LoVo (cell line): ENCODE data around the gene CCN6.
"Not testable (repeated sequence)": the region's sequence is repeated elsewhere in the genome, so short reads cannot be mapped to it uniquely, and the experiment has no call there.

Experiments
- DNase-seq: peaks from one replicate; pipeline ENCODE4 v3.0.0-alpha.2; 2016; ENCODE audit warnings: low spot score

Gene CCN6

DNA sequence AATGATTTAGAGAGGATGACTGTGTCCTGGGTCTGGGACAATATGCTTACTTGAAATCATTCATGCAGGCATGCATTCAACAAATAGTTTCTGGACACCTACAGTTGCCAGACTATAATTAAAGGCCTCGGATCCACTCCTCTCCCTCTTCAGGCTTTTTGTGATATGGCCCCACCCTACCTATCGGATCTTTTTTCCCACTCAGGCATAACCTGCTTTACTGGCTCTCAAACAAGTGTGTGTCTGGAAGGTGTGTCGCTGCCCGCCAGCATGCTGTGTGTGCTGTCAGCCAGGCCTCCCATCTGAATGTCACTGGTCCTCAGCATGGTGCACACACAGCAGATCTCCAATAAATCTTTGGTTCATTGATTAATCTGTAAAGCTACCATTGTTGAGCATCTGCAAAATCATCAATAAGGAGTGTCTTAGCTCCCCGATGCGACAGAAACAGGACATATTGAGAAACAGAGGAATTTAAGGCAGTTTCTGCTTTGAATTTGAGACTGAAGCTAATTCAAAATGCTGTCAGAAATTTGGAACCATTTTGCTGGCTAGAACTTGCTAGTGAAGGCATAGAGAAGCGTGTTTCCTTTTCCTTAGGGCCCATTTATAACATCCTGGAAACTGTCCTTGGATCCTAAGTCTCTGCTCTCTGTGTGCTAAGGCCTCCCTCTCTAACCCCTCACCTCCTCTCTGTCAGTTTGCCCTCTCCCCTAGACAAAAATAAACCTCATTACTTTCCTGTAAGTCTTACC, 23.5 kb upstream of the CCN6 start:
- no peak for DNase-seq

DNA sequence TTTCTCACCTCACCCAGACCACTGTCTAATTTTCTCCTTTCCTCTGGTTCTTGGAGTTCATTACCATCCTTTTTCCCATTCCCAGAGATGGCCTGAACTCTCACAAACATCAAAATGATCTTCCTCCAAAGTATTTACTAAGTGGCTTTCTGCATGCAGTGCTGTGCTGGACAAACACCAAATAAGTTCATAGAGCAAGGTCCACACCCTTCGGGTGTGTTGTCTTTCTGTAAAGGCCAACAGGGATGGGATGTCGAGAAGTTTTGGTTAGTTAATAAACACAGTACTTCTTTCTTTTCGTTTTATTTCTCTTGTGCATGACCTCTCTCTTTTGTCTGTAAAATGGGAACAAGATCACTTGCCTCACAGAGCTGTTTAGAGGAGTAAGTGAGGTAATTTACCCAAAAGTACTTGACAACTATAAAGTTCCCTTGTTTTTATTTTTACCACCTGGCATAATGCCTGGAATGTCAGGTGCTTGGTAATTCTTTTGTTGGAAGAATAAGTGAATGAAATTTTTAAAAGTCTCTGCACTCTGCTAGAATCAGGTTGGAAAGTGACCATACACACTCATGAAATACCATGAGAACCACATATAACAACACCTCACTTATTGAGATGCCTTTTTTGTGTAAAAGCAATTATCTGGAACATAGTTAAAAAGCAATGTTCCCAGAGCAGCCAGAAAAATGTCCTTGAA, 22.8 kb upstream of the CCN6 start:
- DNase-seq: peak; percentile 4

DNA sequence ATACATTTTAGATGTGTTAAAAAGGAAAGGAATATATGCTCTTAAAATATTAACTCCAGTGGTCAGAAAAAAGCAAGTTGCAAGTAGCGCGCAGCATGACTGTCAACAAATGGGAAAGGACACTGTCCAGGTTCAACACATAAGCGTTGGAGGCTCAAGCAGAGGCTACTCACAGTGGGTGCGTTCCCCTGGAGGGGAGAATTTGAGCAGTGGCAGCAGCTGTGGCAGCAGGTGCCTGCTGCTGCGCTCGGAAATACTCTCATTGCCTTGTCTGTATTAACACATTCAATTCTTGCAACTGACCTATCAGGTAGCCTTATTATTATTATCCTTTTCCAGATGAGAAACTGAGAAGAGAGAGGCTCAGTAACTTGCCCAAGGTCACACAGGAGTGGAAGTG, 21.9 kb upstream of the CCN6 start:
- no peak for DNase-seq

DNA sequence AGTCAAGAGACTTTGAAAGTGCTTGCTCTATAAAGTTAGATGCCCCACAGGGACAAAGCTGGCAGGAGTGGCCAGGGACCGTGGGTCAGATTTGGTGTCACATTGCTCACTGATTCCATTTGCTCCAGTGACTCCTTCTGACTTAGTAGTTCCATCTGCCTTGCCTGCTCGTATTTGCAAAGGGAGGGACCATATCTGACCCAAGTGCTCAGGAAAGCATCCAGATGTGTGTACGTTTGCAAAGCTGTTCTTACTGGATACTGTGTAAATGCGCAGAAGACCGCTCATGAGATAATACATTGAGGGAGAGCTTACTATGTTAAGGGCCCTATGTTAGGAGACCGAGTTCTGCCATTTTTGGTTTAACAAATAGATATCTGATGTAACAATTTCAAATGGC, 21.2 kb upstream of the CCN6 start:
- no peak for DNase-seq

DNA sequence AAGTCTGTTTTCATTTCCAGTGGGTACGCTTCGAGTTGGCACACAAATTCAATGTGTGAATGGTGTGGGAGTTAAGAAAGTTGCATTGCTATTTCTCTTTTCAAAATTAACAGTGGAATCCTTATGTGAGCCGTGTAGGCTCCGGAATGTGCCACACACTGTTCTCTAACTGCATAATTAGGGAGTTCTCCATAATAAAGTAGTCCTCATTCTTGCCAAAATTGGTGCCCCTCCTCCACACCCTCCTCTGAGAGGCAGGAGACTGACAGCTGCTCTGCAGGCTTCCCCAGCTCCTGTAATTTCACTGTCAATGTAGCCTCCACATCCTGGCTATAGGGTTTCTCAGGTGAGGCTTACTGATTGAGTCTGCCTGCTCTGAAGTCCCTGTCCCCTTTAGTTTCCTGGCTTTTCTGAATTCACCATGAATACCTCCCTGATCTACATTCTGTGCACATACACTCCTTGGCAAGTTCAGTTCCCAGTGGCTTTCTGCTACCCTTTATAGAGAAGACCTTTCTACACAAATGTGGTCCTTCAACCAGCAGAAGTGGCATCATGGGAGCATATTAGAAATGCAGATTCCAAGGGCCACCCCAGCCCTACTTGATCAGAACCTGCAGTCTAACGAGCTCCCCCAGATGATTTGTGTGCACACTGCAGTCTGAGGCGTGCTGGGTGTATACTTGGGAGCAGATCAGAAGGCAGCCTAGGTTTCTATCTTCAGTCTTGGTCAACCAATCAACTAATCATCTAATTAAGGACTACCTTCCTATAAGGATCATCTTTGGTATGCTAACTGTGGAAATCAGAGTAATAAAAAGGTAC, 19.9 kb upstream of the CCN6 start:
- DNase-seq: no peak

DNA sequence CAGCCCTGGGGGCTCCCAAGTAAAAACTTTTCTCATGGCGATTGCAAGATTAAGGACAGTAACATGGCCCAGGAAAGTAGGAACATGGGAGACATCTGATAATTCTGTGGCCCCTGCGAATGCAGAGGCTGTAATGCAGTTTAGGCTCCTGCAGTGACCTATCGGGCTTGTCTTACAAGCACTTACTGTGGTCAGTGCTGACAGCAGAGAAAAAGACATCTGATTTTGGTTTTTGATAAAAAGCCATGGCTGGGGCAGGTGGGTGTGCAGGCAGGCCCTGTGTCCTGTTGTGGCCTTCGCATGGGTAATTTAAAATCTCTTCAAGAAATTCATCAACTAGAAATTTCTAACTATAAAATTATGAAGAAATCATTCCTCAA, 19.3 kb upstream of the CCN6 start:
- no peak for DNase-seq

DNA sequence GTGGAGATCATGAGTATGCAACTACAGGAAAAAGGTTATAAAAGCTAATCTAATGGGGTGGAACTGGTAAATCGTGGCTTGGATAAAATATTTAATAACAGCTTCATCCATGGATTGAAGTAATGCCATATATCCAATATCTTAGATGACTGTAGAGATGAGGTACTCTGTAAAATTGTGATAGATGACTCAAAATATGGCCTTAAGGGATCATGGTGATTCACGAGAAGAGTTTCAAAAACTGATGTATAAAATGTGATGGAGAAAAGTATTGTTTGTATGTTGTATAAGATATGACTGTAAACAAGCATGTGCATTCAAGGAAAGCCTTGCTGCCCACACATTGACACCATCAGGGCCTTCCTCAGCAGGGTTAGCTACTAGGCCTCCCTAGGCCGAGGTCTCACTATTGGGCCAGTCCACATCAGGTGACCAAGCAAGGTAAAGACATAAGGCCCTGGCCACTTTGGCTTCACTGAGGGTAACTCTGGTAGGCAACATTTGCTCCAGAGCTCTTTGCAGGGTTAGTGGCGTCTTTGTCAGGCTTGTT, 17.7 kb upstream of the CCN6 start:
- DNase-seq: no peak

DNA sequence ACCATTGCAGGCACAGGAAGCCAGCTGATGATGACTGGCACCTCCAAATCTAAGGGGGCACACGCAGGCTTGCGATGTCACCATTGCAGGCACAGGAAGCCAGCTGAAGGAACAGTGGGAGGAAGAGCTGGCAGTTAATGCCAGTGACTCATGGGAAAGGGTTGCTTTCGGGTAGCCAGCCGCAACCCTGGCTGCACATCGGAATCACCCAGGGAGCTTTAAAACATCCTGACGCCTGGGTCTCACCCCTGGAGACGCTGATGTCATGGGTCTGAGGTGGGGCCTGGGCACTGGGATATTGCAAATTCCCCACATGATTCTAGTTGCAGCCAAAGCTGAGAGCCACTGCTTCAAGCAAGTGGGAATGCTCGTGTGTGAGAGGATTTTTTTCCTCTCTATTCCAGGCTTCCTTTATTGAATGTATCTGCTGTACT, 16.1 kb upstream of the CCN6 start:
- peak; percentile 21 for DNase-seq

DNA sequence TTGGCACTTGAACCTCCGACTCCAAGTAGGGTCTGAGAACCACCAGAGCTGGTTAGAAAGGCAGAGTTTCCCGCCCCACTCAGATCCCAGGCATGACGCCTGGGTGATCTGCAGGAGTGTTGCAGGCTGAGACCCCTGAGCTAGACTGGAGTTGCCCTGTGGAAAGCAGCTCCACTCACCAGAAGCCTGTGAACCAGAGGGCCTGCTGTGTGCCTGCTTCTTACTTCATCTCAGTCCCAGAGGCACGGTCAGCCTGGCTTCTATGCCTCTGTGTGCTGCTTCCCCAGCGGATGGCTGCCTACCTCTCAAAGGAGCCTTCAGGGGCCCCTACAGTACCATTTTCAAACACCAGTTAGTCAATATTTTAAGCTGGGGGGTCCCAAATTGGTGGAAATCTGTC, 15.6 kb upstream of the CCN6 start:
- DNase-seq: no peak

DNA sequence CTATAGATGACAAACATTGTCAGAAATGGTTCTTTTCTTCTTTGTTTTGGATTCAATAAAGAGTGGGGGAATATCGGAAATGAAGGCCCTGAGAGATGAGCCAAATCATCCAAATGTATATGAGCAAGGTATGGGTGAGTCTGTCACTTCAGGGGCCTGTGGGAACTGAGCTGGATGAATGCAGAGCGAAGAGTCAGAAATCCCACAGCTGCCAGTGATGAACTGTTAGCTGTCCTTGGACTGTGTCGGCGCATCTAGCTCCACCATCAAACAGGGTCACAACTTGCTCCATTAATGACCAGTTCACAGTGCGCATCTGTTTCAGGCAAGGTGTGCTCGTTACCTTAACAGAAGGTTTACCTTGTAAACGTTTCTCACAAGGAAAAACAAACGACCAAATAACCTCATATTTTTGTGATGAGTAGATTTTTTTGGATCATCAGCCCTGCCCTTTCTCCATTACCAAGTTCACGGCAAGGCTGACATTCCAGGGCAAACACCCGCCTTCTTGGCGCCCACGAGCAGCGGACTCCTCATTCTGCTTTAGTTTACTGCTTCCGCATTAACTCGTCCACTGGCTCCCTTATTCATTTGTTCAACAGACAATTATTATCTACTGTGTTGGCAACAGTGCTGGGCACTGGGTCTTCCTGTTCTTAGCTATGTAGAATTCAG, 15.0 kb upstream of the CCN6 start:
- no peak for DNase-seq

DNA sequence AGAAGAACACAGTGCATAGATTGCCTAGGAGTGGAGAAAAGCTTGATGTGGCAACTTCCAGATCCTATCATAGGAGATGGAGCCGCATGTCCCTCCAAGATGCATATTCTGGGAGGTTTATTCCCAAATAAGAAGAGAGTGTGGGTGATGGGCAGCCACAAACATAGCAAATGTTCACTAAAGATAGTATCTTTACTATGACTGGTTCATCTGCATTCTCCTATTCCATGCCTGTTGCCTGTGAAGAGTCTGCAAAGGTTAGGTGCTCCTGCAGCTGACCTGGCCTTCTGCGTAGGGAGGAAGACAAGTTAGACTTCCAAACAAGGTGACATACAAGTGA, 14.5 kb upstream of the CCN6 start:
- no peak for DNase-seq

DNA sequence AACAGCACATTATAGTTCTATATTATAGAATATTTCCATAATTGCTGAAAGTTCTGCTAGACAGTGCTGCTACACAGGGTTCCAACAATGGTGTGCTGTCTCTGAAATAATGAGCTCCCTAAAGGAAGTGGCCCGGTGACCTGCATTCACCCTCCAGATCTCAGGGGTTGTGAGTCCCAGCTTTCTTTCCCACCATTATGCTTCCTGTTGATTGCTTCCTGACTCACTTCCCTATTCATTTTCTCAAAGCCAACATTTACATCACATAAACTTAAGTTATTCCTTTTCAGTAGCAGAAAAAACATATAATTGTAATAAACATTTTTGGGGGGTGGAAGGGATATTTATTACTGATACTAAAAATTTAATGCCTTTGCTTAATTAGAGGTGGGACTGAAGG, 12.9 kb upstream of the CCN6 start:
- DNase-seq: no peak

DNA sequence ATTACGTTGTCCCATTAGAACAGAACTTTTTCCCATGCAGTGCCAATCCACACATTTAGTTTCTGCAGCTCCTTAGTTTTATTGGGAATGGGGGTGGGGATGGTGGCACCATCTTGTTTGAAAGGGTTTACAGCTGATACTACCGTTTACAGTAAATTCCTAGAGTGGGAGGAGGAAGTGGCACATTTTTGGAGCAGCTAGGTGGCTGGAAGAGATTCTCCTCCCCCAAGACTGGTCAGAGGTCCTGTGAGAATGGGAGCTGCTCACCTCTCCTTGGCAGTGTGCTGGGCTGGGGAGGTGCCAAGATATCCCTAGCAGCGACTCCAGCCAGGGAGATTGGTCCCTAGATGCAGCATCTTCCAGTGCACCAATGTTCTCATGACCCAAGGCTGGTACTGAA, 12.4 kb upstream of the CCN6 start:
- DNase-seq: no peak

DNA sequence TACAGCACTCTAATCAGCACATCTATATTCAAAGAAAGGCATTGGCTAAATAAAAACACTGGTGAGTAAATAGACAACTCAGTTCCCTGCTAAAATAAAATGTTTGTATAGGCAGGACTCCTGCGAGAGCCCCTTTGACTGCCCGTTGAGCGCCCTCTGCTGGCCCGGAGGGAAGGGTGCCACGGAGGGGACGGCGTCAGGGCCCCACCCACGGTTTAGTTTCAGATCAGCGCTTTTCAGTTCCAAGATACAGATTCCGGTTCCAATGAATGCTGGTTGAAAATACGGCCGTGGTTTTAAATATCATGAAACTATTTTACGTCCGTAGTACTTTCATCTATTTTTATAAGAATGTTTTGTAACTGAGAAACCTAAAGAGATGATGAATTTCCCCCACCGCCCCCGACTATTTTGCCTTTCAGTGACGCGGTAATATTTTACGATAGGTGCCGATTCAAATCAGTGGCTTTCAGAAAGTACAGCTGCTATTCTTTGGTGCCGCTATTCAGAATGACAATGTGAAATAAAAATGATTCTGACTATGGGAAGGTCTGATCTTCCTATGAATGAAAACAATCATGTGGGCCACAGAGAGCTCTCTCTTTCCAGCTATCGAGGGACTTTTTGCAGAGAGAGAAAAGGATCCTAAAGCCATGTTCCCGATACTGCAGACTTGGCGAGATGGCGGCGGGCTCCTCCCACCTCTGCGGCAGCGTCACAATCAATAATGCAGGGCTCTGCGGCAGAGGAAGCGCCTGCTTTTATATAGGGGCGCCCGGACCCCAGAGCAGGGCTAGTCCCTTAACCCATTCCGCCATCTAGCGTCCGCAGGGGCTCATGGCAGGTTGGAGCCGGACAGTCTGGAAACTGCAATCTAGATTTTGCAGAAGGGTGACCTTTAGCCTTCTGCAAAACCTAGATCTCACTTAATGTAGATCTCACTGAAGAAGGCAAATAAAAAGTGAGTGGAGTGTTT, 10.6 kb upstream of the CCN6 start:
- DNase-seq: peak; percentile 90

DNA sequence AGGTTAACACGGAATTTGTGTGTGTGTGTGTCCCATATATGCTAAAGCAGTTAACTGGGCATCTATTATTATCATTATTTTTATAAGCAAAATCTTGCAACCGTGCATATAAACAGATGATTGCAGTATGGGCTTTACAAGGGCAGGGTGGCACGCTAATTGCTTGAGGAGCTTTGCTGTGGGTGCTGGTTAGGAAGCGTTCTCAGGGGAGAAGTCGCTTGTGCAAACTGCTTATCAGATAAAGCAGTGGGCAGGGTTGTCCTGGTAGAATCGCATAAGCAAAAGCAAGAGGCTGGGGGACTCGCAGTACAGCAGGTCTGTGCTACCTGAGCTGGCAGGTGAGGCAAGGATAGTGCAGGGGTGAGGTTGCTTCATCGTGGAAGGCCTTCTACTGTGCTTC, 9.7 kb upstream of the CCN6 start:
- no peak for DNase-seq

DNA sequence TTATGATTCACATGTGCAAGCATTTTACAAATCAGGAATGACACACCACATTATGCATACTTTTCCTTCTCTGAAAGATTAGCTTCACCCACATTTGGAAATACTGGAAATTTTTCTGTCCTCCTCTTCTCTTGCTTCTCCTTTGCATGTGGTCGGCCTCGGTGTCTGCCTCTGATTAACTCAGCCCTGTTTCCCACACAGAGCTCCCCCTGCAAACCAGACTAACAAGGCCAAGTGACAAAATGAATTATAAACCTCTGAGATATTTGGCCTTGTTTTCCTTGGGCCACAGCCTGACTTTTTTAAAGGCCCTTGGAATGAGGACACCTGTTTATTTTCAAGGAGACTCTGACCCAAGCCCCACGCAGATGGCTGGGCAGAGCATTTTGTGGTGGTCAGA, 9.0 kb upstream of the CCN6 start:
- DNase-seq: no peak

DNA sequence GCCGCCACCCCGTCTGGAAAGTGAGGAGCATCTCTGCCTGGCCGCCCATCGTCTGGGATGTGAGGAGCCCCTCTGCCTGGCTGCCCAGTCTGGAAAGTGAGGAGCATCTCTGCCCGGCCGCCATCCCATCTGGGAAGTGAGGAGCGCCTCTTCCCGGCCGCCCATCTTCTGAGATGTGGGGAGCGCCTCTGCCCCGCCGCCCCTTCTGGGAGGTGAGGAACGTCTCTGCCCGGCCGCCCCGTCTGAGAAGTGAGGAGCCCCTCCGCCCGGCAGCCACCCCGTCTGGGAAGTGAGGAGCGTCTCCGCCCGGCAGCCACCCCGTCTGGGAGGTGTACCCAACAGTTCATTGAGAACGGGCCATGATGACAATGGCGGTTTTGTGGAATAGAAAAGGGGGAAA, 6.4 kb upstream of the CCN6 start:
- DNase-seq: not testable (repeated sequence)

DNA sequence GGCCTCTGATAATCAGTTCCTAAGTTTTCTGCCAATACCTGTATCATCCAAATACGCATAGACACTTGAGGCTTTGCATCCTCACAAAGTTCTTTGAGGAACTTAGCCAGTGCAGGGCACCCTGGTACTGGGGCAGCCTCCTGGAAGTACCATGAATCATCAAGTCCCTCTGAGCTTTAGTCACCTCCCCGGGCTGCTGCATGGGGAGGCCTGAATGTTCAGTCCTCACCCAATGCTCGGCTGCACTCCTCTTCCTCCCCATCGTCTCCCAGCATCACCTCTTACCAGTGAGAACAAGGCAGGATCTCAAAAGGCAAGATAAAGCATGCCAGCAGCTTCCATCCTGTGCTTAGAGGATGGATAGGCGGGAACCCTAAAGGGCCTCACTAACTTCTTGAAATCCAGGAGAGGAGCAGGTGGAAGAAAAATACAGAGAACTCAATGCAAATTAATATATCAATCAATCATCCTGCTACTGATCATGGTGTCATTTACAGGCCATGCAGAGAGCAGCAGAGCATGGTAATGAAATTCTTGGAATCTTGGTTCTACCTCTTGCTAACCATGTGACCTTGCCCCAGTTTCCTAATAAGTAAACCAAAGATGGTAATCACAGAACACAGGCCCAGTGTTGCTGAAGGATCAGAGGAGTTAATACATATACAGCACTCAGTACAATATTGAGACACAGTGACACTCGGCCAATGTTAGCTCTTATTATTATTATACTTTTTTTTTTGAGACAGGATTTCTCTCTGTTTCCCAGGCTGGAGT, 4.7 kb upstream of the CCN6 start:
- DNase-seq: no peak

DNA sequence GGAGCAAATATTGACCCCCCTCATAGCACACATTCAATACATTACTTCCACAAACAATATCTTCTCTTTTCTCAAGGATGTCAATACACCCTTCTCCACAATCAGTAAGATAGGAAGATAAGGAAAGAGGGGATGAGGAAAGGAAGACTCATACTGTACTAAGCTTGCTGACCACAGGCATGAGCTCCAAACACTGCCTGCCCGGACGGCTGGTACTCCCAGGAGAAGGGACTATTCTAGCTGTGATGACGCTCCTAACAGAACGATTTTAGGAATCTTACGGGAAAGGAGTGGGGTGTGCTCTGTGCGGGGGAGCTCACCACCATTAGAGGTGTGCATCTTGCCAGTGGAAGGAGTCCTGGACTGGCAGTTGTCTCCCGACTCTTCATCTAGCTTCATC, 3.9 kb upstream of the CCN6 start:
- DNase-seq: no peak

DNA sequence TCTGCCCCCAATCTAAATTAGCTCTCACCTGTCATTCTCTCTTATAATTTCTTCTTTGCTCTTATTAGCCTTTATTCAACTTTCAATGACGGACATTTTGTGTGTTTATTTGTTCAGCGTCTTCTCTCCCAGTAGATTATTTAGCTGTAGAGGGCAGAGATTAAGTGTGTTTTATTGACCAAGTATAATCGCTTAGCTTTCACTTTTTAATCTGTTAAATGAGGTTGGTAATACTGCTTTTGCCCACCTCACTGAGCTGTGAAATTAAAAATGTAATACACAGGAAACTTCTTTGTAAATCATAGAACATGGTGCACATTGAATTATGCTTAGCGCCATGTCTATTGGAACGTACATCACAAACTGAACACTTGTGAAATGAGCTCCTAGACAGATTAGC, 3.5 kb upstream of the CCN6 start:
- DNase-seq: no peak
